IPS DF 6.9 (cell line): ENCODE results near the gene ELAC2.

Experiments used
- DNase-seq: peaks from one replicate; pipeline ENCODE4 v3.0.0-alpha.2; 2013; ENCODE audit warnings: low read depth, low spot score
- H3K27ac ChIP-seq: one replicate; pipeline ENCODE4 v1.5.1; 2013; ENCODE audit warnings: low read length, control low read depth
- H3K27me3 ChIP-seq: 2 replicates; pipeline ENCODE4 v1.6.1; 2013; ENCODE audit warnings: mild to moderate bottlenecking, low read length; ENCODE audit not compliant: control insufficient read depth, insufficient read depth
- H3K36me3 ChIP-seq: 2 replicates; pipeline ENCODE4 v1.6.1; 2013; ENCODE audit warnings: low read length; ENCODE audit not compliant: control insufficient read depth, insufficient read depth
- H3K4me1 ChIP-seq: 2 replicates; pipeline ENCODE4 v1.6.1; 2013; ENCODE audit warnings: low read length; ENCODE audit not compliant: control insufficient read depth, insufficient read depth
- H3K4me3 ChIP-seq: 2 replicates; pipeline ENCODE4 v1.5.1; 2013; ENCODE audit warnings: mild to moderate bottlenecking, low read length
- H3K9me3 ChIP-seq: 2 replicates; pipeline ENCODE4 v1.6.1; 2013; ENCODE audit warnings: low read length, inconsistent platforms; ENCODE audit not compliant: control insufficient read depth, insufficient read depth
- WGBS: extraction: QIAGEN DNeasy Blood & Tissue Kit; methylation state at CpG from one replicate; pipeline ENCODE4 v1.1.7; 2013; ENCODE audit warnings: mixed read lengths, missing lambda C conversion rate; ENCODE audit not compliant: insufficient read length, insufficient coverage; 5-methylcytosine and 5-hydroxymethylcytosine counted together

Gene ELAC2

GRCh38 chr17:13001991-13002615, 15.7 kb downstream of the ELAC2 start:
- H3K9me3 ChIP-seq: no peaks in the 10 kb centered on the region
- no CpG with 5 or more reads among the region's 15 CpGs for WGBS
- peaks cover 49% of the 10 kb centered on the region for H3K36me3 ChIP-seq
- no peak for DNase-seq
- H3K4me1 ChIP-seq: no peaks in the 10 kb centered on the region
- no peak overlapping the region for H3K27ac ChIP-seq
- H3K4me3 ChIP-seq: no peak overlapping the region
- no peaks in the 10 kb centered on the region for H3K27me3 ChIP-seq

- no peak for DNase-seq
- Histone ChIP-seq H3K36me3 (peaks cover 60% of the 10 kb centered on the region), H3K27ac (no peak overlapping the region), H3K9me3 (no peaks in the 10 kb centered on the region), H3K27me3 (no peaks in the 10 kb centered on the region), H3K4me3 (no peak overlapping the region), H3K4me1 (no peaks in the 10 kb centered on the region)
- WGBS: no CpG with 5 or more reads among the region's 8 CpGs
These were observed 17.3 kb downstream of the ELAC2 start for GRCh38 chr17:13000561-13000960.

GRCh38 chr17:12998874-12999273, 19.0 kb downstream of the ELAC2 start:
- no CpG with 5 or more reads among the region's 5 CpGs for WGBS
- no peaks in the 10 kb centered on the region for H3K9me3 ChIP-seq
- H3K36me3 ChIP-seq: peaks cover 67% of the 10 kb centered on the region
- H3K4me1 ChIP-seq: no peaks in the 10 kb centered on the region
- H3K27me3 ChIP-seq: no peaks in the 10 kb centered on the region
- no peak for DNase-seq
- H3K27ac ChIP-seq: no peak overlapping the region
- H3K4me3 ChIP-seq: no peak overlapping the region

GRCh38 chr17:12998461-12998860, 19.4 kb downstream of the ELAC2 start:
- DNase-seq: no peak
- Histone ChIP-seq H3K4me1 (no peaks in the 10 kb centered on the region), H3K4me3 (no peak overlapping the region), H3K27me3 (no peaks in the 10 kb centered on the region), H3K36me3 (peaks cover 70% of the 10 kb centered on the region), H3K9me3 (no peaks in the 10 kb centered on the region), H3K27ac (no peak overlapping the region)
- WGBS: no CpG with 5 or more reads among the region's 8 CpGs

DNA sequence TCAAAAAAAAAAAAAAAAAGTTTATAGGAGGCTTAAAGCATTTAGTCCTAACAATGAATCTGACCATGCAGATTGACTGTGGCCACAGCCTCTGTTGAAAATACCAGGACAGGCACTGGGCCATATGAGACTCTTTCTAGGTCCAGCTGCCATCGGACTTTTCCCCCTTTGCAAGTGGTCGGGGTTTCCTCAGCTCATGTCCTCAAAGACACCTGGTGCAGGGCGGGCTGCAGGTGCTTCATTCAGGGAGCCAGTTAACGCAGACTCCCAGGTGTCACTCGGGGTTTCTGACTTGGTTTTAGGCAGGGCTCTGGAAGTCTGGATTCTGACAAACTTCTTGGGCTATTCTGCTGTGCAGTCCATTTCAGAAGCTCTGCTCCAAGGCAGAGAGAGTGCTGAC, 20.9 kb downstream of the ELAC2 start:
- Histone ChIP-seq H3K4me1 (no peaks in the 10 kb centered on the region), H3K9me3 (no peaks in the 10 kb centered on the region), H3K4me3 (no peak overlapping the region), H3K27me3 (no peaks in the 10 kb centered on the region), H3K36me3 (peaks cover 75% of the 10 kb centered on the region), H3K27ac (no peak overlapping the region)
- WGBS: no CpG with 5 or more reads among the region's 5 CpGs
- no peak for DNase-seq

DNA sequence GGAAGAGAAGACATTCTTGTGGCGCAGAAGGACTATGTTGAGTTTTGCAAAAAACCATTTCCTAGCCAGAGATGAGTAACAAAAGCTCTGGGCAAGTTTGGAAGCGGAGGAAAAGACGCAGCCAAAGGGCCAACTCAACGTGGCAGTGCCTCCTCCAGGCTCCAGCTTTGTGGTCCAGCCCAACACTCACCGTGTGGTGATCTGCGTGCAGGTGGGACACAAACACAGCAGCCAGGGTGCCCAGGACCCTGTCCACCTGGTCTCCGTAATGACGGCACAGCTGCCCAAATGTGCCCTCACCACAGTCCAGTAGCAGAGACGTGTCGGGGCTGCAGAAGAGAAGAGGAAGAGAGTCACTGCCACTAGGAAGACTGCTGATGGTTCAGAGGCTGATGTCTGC, 21.5 kb downstream of the ELAC2 start:
- Histone ChIP-seq H3K27ac (no peak overlapping the region), H3K36me3 (peaks cover 75% of the 10 kb centered on the region)
- whole genome bisulfite sequencing: no CpG with 5 or more reads among the region's 10 CpGs

GRCh38 chr17:12995896-12996295, 21.9 kb downstream of the ELAC2 start:
- Histone ChIP-seq H3K9me3 (no peaks in the 10 kb centered on the region), H3K4me3 (no peak overlapping the region), H3K4me1 (no peaks in the 10 kb centered on the region), H3K27ac (no peak overlapping the region), H3K27me3 (no peaks in the 10 kb centered on the region), H3K36me3 (peaks cover 76% of the 10 kb centered on the region)
- no CpG with 5 or more reads among the region's 19 CpGs for WGBS
- DNase-seq: no peak

More for the DNA sequence above, 21.5 kb downstream of the ELAC2 start:
- H3K9me3 ChIP-seq: no peaks in the 10 kb centered on the region
- H3K27me3 ChIP-seq: no peaks in the 10 kb centered on the region
- no peak overlapping the region for H3K4me3 ChIP-seq
- H3K4me1 ChIP-seq: no peaks in the 10 kb centered on the region
- no peak for DNase-seq

DNA sequence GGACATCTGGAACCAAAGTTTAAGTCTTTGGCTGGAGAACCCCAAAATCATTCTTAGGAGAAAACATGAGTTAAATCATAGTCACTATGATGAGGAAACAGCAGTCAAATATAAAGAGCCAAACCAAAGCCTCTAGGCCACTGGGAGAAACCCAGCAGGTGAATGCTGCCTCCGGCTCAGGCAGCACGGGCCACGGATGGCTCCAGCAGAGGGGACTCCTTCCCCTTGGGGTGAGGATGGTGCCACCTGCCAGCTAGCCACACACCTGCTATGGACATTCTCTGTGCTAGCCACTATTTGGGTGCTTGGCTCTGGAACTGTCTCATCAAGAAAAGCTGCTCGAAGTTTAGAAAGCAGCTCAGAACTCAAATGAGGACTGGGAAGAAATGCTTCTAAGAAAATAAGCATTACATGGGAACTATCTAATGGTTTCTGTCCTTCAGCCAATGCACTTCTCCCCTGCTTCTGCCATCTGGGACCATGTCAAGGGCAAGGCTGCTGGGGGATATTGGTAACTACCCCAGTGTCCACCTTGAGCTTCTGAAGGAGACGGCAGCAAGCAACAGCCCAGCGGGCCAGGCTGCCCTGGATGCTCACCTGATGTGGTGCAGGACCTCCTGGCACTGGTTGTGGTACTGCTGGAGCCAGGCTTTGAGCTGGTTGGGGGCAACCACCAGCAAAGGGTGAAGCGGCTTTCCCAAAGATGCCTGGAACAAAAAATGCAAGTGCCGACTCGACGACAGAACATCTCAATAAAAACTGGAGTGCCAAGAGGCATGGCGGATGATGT, 22.5 kb downstream of the ELAC2 start:
- no CpG with 5 or more reads among the region's 11 CpGs for WGBS
- no peak overlapping the region for H3K27ac ChIP-seq
- no peaks in the 10 kb centered on the region for H3K27me3 ChIP-seq
- no peaks in the 10 kb centered on the region for H3K4me1 ChIP-seq
- no peak for DNase-seq
- peaks cover 71% of the 10 kb centered on the region for H3K36me3 ChIP-seq
- no peak overlapping the region for H3K4me3 ChIP-seq
- H3K9me3 ChIP-seq: no peaks in the 10 kb centered on the region

DNA sequence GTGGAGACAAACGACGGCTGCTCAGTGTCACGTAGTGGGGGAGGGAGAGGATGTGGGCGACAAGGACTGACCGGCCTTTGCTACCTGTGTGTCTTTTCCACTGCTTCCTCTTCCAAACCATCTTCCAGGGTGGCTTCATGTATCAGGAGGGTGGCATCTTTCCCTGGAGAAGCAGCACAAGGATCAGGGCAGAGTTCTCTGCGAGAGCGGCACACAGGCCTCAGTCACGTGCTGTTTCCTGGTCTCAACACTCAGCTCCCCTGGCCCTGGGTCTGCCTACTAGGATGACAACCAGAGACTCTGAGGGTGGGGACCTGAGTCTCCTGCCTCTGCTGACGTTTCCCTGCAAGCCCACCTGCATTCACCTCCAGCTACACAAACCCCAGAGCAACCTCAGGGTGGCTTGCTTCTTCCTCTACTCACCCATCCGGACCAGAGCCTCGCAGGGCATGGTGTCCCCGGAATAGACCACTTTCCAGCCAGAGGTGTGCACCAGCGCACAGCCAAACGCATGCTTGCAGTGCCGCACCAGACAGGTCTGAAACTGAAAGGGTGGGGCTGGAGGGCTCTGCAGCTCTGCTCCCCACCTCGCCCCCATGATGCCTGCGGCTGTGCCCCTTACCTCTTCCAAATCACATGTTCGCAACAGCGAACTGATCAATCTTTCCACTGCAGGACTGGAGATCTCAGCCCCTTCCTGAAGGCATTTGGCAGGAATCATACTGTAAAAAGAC, 23.3 kb downstream of the ELAC2 start:
- Histone ChIP-seq H3K36me3 (peaks cover 65% of the 10 kb centered on the region), H3K4me3 (no peak overlapping the region), H3K4me1 (no peaks in the 10 kb centered on the region), H3K9me3 (no peaks in the 10 kb centered on the region), H3K27ac (no peak overlapping the region), H3K27me3 (no peaks in the 10 kb centered on the region)
- DNase-seq: no peak
- WGBS: no CpG with 5 or more reads among the region's 19 CpGs

- Histone ChIP-seq H3K4me1 (no peaks in the 10 kb centered on the region), H3K27me3 (no peaks in the 10 kb centered on the region), H3K4me3 (no peak overlapping the region), H3K27ac (no peak overlapping the region), H3K36me3 (peaks cover 60% of the 10 kb centered on the region), H3K9me3 (no peaks in the 10 kb centered on the region)
- no CpG with 5 or more reads among the region's 14 CpGs for WGBS
- DNase-seq: no peak
These were observed 24.2 kb downstream of the ELAC2 start for GRCh38 chr17:12993631-12994030.
